SKM-1 (cell line): ENCODE data around the gene HTRA1.

Experiments used
- DNase-seq: peaks from one replicate; lab custom pipeline; 2025; ENCODE audit not compliant: unreplicated experiment; lab: John Stamatoyannopoulos, UW

HTRA1 gene

GRCh38 chr10:122473116-122473515 is 11.8 kb downstream of the HTRA1 start:
- DNase-seq, result no peak

GRCh38 chr10:122474131-122474818 is 12.9 kb downstream of the HTRA1 start:
- DNase-seq, result no peak

DNA sequence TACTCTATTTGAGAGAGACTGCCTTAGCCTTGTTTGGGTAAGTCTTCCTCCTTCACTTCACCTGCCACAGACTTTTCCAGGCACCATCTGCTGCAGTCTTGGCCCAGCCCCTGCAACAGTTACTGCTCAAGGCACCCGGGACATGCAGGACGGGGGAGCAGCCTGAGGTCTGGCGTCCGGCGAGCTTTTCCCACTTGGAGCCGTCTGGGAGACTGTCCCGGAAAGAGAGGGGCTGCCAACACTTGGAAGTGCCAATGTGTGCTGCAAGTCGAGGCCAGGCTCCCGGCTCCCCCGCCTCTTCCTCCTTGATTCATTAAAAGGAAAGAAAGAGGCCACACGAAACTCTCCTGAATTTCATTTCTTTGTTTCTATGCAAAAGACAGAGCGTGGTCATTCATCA is 13.7 kb downstream of the HTRA1 start:
- no peak for DNase-seq

- DNase-seq, result no peak
These were observed 14.4 kb downstream of the HTRA1 start for GRCh38 chr10:122475591-122476332.

- DNase-seq, result no peak
These were observed 15.0 kb downstream of the HTRA1 start for GRCh38 chr10:122476333-122476695.

- no peak for DNase-seq
These were observed 16.1 kb downstream of the HTRA1 start for GRCh38 chr10:122477436-122477835.

DNA sequence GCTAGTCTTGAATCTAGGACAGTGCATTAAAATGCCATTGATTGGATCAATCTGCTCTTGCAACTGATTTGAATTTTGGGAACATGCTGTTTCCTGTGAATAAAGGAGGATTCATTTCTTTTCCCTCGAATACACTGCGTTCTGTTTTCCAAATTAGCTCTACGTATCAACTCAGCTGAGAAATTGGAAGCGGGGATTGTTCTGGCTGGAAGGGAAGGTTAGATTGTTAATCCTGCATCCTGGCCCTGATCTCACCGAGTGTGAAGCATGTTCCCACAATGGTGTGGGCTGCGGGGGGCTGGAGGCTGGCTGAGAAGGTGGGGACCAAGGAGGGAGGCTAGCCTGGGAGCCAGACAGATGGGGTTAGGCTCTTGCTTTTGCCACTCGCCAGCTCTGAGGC is 17.6 kb downstream of the HTRA1 start:
- no peak for DNase-seq

- DNase-seq, result no peak
These were observed 18.9 kb downstream of the HTRA1 start for GRCh38 chr10:122480146-122480833.

DNA sequence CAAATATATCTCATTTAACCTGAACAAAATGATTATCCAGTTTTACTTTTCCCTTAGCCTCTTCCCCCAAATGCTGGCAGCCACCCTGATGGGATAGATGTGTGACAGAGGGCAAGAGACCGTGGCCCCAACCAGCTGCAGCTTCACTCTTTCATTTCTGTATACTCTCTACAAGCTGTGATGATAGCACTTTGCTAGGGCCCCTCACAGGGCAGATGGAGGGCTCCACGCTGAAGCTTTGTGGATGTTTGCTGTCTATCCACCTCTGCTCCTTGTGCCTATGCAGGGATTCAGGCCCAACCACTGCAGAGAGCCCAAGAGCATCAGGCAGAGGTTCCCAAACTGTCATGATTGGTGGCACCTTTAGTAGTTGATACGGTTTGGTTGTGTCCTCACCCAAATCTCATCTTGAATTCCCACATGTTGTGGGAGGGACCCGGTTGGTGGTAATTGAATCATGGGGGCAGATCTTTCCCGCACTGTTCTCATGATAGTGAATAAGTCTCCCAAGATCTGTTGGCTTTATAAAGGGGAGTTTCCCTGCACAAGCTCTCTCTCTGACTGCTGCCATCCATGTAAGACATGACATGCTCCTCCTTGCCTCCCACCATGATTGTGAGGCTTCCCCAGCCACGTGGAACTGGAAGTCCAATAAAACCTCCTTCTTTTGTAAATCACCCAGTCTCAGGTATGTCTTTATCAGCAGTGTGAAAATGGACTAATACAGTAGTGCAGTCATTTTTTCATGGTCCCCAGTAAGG is 20.1 kb downstream of the HTRA1 start:
- DNase-seq, result no peak

DNA sequence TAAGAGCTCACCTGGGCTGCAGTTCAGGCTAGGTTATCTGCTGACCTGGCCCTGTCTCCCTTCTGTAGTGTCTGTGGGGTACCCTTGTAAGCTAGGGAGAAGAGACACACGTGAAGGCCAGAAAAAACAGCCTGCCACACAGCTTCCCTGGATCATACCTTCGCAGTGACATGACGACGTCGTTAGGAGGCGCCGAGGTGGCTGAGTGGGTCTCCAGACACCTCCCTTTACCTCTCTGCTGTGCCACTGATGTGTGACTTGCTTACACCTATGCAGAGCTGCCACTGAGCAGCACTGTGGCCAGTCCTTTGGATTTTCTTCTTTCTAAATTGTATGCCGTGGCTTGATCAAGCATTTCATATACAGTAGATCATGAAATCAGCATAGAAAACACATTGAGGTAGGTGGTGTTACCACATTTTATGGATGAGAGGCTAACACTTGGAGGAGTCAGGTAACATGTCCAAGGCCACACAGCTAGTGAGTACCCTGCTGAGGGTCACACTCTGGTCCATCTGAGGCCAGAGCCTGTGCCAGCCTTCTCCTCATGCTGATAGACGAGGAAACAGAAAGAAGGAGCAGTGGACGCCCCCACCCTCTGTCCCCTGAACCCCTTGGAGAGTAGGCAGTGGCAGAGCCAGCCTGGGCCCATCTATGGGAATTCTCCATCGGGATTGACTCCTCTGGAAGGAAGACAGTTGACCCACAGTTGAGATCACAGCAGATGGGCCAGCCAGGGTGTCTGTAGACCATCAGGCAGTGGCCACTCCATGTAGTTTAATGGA is 23.1 kb downstream of the HTRA1 start:
- DNase-seq, result no peak

GRCh38 chr10:122485670-122486069 is 24.3 kb downstream of the HTRA1 start:
- no peak for DNase-seq

GRCh38 chr10:122486406-122487080 is 25.2 kb downstream of the HTRA1 start:
- no peak for DNase-seq

- DNase-seq, result no peak
These were observed 25.9 kb downstream of the HTRA1 start for GRCh38 chr10:122487174-122487765.

DNA sequence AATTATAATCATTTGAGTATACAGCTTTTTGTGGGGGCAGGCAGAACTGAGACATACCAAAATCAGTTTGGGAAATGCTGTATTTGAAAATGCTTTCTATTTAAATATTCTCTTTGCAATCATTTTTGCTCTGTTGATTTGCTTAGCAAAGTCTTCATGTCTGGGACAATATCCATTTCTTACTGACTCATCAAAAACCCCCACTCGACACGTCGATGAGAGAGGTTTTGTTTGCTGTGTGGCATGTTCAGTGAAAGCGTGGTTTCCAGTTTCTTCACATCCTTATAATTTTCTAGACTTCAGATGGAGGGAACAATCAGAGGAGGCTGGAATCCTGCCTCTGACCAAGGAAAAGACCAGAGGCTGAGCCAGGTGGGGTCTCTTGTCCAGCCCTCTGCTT is 28.9 kb downstream of the HTRA1 start:
- DNase-seq, result no peak

DNA sequence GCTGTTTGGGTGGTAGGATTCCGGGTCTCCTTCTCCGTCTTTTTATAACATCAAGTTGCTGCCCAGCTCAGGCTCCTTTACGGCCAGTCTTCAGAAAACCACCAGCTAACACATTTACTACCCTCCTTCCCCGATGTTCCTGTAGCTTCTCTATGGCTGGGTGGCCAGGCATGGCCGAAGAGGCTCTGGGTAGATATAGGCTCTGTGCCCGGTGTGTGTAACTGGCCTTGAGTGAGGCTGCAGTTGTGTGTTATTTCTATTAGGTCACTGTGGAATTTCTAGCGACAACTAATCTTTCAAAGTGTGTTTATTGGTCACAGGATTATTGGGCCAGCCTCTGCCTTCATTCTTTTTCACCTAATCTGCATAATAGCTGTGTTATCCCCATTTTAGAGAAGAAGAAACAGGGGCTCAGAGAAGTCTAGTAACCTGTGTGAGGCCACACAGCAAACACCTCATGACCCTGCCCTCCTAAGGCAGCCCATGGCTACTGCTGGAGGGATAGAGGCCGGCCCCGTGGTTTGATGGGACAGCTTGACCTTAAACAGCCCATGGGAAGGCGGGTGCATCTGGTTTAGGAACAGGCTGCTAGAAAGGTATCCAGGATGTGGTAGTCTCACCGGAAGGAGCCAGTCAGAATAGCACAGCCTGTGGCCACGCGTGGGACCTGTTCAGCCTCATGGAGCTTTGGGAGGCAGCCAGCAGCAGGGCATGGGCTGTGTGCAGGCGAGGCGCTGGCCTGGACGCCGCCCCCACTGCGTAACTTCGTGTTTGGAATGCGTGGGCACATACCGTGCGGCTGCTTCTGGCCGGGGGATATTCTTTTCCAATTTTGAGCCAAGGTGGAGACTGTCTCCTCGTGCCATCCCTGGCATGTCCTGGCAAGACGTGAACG is 29.7 kb downstream of the HTRA1 start:
- no peak for DNase-seq

GRCh38 chr10:122492006-122492405 is 30.7 kb downstream of the HTRA1 start:
- no peak for DNase-seq

- no peak for DNase-seq
These were observed 31.7 kb downstream of the HTRA1 start for GRCh38 chr10:122492999-122493481.

DNA sequence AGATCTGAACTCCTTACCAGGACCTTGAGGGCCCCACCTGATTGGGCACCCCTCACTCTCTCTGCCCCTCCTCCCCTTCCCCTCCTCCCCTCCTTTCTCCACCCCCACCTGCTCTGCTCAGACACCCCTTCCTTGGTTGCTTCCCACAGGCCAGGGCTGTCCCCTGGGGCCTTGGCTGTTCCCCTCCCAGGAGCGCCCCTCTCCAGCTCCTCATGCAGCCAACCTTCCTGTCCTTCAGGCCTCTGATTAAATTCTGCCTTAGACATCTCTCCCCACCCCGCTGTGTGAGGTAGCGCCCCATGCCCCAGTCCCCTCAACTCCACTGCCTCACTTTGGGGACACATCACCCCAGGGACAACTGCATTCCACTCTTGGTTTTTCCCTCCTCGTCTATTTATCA is 32.4 kb downstream of the HTRA1 start:
- DNase-seq, result no peak
